Frontal cortex (tissue), 4 donors: Measurements from ENCODE around the gene NRG3. TPM values are rescaled to one million over a fixed set of nuclear protein-coding genes. Genes with fewer than 3 reads are reported as not detected.
A peak's percentile ranks its signal among the peaks of the same experiment; 100 is the strongest.
"Not testable (repeated sequence)": the region's sequence is repeated elsewhere in the genome, so short reads cannot be mapped to it uniquely, and the experiment has no call there.

ENCODE experiments used
- DNase-seq, 2 donors: peaks; one replicate each; pipeline ENCODE4 v3.0.0; 2012; ENCODE audit warnings: low spot score in 2 of 2
- FAIRE-seq: peaks from 2 replicates; lab custom pipeline; 2012; peaks lifted over from hg19 to GRCh38; lab: Jason Lieb, UNC
- total RNA-seq: library from RNA; depleted of rRNA; stranded (reverse); fragments of >200 nt; gene quantifications from one replicate; pipeline ENCODE4 v1.2.3, GENCODE V29; 2014
- donor health status: control.
- donor health status: control.
- donor health status: control.

The NRG3 gene
- total RNA-seq, 1 donor from 2014 or later, result 12.2 TPM

GRCh38 chr10:82321724-82322123, 446.7 kb downstream of the NRG3 start:
- DNase-seq, result no peak
- FAIRE-seq, result no peak

- no peak for DNase-seq
- FAIRE-seq, result no peak
Observed at GRCh38 chr10:82331716-82332115, 456.7 kb downstream of the NRG3 start.

GRCh38 chr10:82335831-82336230, 460.8 kb downstream of the NRG3 start:
- no peak for DNase-seq
- FAIRE-seq, result no peak

- no peak for DNase-seq
- no peak for FAIRE-seq
Observed at GRCh38 chr10:82340166-82340565, 465.2 kb downstream of the NRG3 start.

- DNase-seq, result not testable (repeated sequence)
Observed at GRCh38 chr10:82349590-82349989, 474.6 kb downstream of the NRG3 start.

GRCh38 chr10:82353381-82353780, 478.4 kb downstream of the NRG3 start:
- DNase-seq, result no peak
- no peak for FAIRE-seq

More at GRCh38 chr10:82349590-82349989, 474.6 kb downstream of the NRG3 start:
- FAIRE-seq, result not testable (repeated sequence)

GRCh38 chr10:82358486-82359099, 483.6 kb downstream of the NRG3 start:
- DNase-seq (no peak), FAIRE-seq (no peak)

- no peak for DNase-seq
- FAIRE-seq, result no peak
Observed at GRCh38 chr10:82361256-82361655, 486.3 kb downstream of the NRG3 start.

- DNase-seq (no peak), FAIRE-seq (no peak)
Observed at GRCh38 chr10:82377608-82378007, 502.6 kb downstream of the NRG3 start.

- peak in 1 of 2 donors; percentile 27 for DNase-seq
Observed at GRCh38 chr10:82378146-82378545, 503.2 kb downstream of the NRG3 start.

GRCh38 chr10:82383350-82383749, 508.4 kb downstream of the NRG3 start:
- peak; percentile 62 for FAIRE-seq

More at GRCh38 chr10:82378146-82378545, 503.2 kb downstream of the NRG3 start:
- FAIRE-seq, result no peak

GRCh38 chr10:82390866-82391658, 516.1 kb downstream of the NRG3 start:
- DNase-seq, result no peak
- FAIRE-seq, result no peak

More at GRCh38 chr10:82383350-82383749, 508.4 kb downstream of the NRG3 start:
- no peak for DNase-seq

GRCh38 chr10:82391971-82392370, 517.0 kb downstream of the NRG3 start:
- FAIRE-seq, result no peak

GRCh38 chr10:82392533-82392932, 517.5 kb downstream of the NRG3 start:
- DNase-seq, result no peak
- no peak for FAIRE-seq

More at GRCh38 chr10:82391971-82392370, 517.0 kb downstream of the NRG3 start:
- no peak for DNase-seq

GRCh38 chr10:82394122-82394521, 519.1 kb downstream of the NRG3 start:
- no peak for DNase-seq
- no peak for FAIRE-seq

GRCh38 chr10:82394987-82395386, 520.0 kb downstream of the NRG3 start:
- DNase-seq (no peak), FAIRE-seq (no peak)

GRCh38 chr10:82396886-82397285, 521.9 kb downstream of the NRG3 start:
- DNase-seq (no peak), FAIRE-seq (no peak)

GRCh38 chr10:82397854-82398253, 522.9 kb downstream of the NRG3 start:
- DNase-seq (no peak), FAIRE-seq (no peak)

- no peak for DNase-seq
- no peak for FAIRE-seq
Observed at GRCh38 chr10:82399850-82400249, 524.9 kb downstream of the NRG3 start.

- FAIRE-seq, result no peak
- DNase-seq, result no peak
Observed at GRCh38 chr10:82400841-82401240, 525.8 kb downstream of the NRG3 start.

- no peak for FAIRE-seq
Observed at GRCh38 chr10:82402906-82403401, 528.0 kb downstream of the NRG3 start.

More at GRCh38 chr10:82402906-82403401, 528.0 kb downstream of the NRG3 start:
- no peak for DNase-seq
